ENCODE results near the gene ZNF528.

GRCh38 chr19:52464798-52465470 is 67.3 kb downstream of the ZNF528 start:
- no peak for TF ChIP-seq SP1 (IDR thresholded peaks at IDR 0.05)
- no peak for TF ChIP-seq FOXM1 (IDR thresholded peaks at IDR 0.05; ENCODE audit: borderline replicate concordance)
- no peak for TF ChIP-seq BHLHE40 (IDR thresholded peaks at IDR 0.05; ENCODE audit: borderline replicate concordance)
- TF ChIP-seq TARDBP (IDR thresholded peaks at IDR 0.05), result no peak
- no peak for TF ChIP-seq LEF1 (IDR thresholded peaks at IDR 0.05; ENCODE audit: borderline replicate concordance)
- TF ChIP-seq FOXA1 (IDR thresholded peaks at IDR 0.05), result no peak
- no peak for TF ChIP-seq NFRKB (IDR thresholded peaks at IDR 0.05)
- TF ChIP-seq PKNOX1 (IDR thresholded peaks at IDR 0.05), result peak; percentile 8; the same call in 1 of the 2 replicates
- no peak for TF ChIP-seq CTBP1 (IDR thresholded peaks at IDR 0.05; ENCODE audit: borderline replicate concordance)

Data from HEK293T (cell line).